Stimulated activated CD8-positive, alpha-beta memory T cell treated with anti-CD3 and anti-CD28 coated beads, Interleukin-7, amount 100 ng/mL, for 24 hours (primary cell): ENCODE data around the gene ADAM8.
"Not testable (repeated sequence)": the region's sequence is repeated elsewhere in the genome, so short reads cannot be mapped to it uniquely, and the experiment has no call there.

Experiments
- DNase-seq: peaks from one replicate; pipeline ENCODE4 v3.0.0-alpha.2; 2020; ENCODE audit warnings: low read depth

ADAM8 gene

DNA sequence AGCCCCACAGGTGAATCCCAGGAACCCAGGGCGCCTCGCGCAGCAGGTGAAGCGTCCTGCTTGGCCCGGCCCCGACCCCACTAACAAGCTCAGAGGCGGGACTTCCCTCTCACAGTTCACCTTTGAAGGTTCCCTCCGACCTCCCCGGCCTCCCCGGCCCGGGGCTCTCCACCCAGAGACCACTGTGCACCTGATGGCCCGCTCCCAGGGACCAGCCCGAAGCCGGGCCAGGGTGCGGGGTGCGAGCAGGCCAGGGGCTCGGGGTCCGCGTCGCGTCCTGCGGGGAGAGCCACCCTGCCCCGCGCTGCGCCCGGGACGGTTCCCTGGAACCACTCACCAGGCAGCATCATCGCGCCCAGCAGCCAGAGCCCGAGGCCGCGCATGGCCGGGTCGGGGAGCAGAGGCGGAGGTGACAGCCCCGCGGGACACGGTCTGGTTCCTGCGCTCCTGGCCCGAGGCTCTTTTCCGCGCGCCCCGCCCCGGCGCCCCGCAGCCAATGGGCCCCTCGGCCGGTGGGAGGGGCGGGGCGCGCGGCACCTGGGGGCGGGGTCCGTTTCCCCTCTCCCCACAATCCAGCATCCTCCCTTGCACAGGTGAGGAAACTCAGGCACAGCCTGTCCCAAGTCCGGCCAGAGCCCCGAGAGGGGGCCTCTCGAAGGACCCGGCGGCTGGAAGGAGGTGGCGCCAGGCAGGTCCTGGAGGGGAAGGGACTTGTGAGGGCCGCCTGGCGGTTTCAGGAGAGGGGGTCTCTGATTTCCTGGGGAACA is at the start of gene ADAM8:
Gene ADAM8 (minus strand): TSS at position 434 of the 767 bp plus-strand sequence. CDS start 51 bp downstream, at position 383.
- DNase-seq, result peak; percentile 48

DNA sequence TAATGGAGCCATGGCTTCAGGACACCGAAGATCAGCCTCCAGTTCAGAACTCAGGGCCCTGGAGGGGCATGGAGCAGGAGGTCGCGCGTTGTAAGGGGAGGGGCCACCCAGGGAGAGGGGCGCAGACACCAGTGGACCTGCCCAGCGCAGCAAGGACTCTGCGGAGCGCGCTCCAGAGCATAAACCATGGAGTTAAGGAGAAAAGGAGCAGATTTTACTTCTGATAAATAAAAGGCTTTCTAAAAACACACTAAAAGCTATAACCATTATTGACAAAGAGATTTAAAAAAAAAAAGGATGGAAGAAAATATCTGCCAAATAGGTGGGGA is 49.5 kb upstream of the ADAM8 start:
- no peak for DNase-seq

DNA sequence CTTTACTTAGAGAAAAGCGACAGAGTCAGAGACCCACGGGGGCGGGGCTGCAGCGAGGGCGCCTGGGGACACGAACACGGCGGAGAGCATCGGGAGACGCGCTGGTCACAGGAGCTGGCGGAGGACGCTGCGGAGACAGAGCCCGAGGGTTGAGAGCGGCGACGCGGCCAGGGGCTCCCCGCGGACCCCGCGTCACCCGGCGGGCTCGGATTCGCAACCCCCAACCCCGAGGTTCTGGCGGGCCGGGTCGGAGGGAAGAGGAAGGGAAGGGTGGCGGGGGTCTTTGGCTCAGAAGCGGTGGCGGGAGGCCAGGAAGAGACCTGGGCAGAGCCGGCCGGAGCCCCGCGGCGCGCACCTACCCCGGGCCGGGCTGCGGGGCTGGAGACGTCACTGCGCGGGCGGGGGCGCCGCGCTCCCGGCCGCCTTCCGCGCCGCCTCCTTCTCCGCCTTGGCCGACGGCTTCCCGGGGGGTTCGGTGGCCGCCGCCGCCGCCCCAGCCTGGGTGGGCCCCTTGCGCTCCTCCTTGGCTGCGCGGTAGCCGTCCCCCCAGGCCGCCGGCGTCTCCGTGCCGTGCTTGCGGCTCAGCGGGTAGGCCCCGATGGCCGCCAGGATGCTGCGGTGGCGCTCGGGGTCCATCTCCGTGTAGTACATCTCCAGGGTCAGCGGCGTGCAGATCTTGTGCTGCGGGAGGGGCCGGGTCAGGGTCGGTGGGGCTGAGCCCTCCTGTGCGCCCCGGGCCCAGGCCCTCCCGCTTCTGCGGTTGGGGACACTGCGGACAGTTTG is 49.0 kb upstream of the ADAM8 start:
- DNase-seq, result no peak

DNA sequence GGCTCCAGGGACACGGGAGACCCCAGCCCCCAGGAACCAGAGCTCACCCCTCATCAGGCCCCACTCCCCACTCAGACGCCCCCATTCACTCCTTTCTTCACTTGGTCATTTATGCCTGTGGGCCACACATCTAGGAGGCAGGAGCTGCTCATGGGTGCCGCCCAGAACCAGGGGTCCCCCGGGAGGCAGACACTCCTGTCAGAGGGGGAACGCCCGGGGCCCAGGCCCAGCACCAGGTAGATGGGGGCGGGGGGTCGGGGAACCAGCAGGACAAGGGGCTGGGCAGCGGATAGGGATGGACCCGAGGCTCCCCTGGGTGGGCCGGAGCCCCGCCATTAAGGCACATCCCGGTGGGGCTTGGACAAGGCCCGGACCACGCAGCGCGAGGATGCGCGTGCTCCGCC is 48.2 kb upstream of the ADAM8 start:
- DNase-seq, result no peak

DNA sequence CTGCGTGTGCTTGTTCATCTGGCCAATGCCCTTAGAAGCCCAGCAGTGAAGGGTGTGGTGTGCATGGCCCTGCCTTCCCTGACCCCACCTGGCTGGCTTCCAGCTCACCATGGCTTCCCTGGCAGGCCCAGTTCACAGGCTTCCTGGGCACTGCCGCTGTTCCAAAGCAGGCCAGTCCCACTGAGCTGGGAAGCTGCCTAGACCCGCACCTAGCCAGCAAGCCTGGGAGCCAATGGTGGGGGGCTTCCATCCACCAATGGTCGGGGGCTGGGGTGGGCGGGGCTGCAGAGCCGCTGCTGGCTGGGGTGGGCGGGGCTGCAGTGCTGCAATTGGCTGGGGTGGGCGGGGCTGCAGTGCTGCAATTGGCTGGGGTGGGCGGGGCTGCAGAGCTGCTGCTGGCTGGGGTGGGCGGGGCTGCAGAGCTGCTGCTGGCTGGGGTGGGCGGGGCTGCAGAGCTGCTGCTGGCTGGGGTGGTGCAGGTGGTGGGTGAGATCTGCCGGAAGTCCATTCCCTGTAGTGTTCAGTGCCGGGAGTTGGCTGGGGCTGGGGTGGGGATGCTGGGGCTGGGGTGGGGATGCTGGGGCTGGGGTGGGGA is 47.6 kb upstream of the ADAM8 start:
- DNase-seq, result no peak

DNA sequence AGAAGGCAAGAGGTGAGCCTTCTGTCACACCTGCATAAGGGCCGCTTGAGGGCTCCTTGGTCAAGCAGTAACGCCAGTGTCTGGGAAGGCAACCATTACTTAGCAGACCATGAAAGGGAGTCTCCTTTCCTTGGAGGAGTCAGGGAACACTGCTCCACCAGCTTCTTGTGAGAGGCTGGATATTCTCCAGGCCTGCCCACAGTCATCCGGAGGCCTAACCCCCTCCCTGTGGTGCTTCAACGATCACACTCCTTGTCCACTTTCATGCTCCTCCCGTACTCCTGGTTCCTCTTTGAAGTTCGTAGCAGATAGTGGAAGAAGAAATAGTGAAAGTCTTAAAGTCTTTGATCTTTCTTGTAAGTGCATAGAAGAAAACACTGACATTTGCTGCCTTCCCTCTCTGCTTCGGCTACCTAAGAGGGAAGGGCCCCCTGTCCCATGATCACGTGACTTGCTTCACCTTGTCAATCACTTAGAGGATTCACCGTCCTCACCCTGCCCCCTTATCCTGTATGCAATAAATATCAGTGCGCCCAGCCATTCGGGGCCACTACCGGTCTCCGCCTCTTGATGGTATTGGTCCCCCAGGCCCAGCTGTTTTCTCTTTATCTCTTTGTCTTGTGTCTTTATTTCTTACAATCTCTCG is 45.5 kb upstream of the ADAM8 start:
- DNase-seq, result not testable (repeated sequence)

DNA sequence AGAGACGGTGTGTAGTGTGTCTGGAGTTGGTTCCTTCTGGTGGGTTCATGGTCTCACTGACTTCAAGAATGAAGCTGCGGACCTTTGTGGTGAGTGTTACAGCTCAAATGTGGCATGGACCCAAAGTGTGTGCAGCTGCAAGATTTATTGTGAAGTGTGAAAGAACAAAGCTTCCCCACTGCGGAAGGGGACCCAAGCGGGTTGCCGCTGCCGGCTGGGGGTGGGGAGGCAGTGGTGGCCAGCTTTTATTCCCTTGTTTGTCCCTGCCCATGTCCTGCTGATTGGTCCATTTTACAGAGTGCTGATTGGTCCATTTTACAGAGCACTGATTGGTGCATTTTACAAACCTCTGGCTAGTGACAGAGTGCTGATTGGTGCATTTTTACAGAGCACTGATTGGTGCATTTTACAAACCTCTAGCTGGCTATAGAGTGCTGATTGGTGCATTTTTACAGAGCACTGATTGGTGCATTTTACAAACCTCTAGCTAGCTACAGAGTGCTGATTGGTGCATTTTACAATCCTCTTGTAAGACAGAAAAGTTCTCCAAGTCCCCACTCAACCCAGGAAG is 44.3 kb upstream of the ADAM8 start:
- DNase-seq, result not testable (repeated sequence)

DNA sequence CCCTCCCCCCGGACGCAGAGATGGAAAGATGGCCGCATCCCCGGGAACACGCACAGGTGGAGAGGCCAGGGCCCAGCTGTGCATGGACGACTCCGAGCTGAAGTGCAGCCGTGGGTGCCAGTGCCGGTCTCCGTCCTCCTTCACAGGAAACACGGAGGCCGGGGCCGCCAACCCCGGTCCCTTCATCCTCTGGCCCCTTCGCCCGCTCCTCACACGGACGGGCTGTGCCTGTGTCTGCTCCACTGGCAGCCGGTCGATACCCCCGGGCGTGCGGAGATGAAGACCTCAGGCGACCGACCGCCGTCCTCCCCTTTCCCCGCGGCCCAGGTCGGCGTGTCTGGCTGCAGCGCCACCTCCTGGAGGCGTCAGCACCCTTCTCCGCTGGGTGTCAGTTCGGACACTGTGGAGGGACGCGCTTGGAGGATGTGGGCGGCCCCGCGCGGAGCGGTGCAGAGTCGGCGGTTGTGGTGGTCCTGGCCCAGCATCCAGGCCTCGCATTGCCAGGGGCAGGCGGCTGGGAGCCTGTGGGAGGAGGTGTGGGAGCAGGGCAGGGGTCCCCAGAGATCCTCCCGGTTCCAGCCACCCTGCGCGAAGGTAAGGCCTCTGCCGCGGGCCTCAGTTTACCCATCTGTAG is 41.9 kb upstream of the ADAM8 start:
- DNase-seq, result no peak

DNA sequence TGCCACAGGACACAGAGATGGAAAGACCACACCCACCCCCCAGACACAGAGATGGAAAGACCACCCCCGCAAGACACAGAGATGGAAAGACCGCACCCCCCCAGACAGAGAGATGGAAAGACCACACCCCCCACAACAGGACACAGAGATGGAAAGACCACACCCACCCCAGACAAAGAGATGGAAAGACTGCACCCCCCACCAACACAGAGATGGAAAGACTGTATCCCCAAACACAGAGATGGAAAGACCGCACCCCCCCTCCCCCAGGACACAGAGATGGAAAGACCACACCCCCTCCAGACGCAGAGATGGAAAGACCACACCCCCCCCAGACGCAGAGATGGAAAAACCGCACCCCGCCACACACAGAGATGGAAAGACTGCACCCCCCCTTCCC is 40.1 kb upstream of the ADAM8 start:
- no peak for DNase-seq

DNA sequence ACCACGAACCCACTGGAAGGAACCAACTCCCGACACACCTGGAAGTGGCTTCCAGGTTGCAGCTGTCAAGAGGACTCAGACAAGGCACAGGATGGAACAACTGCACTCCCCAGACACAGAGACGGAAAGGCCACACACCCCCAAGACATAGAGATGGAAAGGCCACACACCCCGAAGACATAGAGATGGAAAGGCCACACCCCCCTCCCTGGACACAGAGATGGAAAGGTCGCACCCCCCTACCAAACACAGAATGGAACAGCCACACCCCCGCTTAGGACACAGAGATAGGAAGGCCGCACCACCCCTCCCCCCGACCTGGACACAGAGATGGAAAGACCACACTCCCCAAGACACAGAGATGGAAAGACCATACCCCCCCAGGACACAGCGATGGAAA is 39.6 kb upstream of the ADAM8 start:
- no peak for DNase-seq

DNA sequence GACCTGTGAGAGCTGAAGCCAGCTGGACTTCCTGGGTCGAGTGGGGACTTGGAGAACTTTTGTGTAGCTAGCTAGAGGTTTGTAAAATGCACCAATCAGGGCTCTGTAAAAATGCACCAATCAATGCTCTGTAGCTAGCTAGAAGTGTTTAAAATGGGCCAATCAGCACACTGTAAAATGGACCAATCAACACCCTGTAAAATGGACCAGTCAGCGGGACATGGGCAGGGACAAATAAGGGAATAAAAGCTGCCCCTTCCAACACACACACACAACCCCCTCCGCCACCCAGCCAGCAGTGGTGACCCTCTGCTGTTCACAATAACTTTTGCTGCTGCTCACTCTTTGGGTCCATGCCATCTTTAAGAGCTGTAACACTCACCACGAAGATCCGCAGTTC is 39.2 kb upstream of the ADAM8 start:
- no peak for DNase-seq

DNA sequence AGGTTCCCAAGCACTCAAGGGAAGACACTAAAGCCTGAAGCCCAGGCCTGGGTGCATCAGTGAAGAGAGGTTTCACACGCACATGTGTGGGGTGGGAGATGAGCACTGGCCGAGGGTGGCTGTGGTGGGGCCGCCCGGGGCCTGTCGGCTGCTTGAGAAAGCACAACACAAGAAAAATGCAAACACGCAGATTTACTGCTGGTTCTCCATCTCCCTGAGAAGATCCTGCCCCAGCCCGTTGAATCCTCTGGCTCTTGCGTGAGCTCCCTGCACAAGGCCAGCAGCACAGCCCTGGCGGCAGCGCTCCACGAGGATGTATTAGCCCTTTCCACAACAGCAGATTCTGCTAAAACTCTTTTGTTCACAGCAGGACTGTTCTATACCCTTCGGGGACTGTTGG is 38.2 kb upstream of the ADAM8 start:
- no peak for DNase-seq

DNA sequence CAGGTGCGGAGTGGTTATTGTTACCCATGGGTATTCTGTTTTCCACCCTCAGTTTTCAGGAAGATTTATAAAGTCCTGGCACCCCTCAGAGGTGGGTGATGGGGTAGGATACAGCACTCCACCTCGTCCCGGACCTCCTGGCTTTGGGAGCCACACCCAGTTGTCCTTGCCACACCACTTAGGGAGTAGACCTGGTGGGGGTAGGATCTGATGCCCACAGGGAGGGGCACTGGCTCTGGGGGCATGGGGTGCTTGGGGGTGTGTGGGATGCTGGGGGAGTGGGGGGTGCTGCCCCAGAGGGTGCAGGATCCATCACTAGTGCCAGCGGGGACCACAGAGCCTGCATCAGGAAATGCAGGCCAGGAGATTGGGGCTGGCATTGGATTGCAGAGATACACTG is 36.5 kb upstream of the ADAM8 start:
- no peak for DNase-seq

DNA sequence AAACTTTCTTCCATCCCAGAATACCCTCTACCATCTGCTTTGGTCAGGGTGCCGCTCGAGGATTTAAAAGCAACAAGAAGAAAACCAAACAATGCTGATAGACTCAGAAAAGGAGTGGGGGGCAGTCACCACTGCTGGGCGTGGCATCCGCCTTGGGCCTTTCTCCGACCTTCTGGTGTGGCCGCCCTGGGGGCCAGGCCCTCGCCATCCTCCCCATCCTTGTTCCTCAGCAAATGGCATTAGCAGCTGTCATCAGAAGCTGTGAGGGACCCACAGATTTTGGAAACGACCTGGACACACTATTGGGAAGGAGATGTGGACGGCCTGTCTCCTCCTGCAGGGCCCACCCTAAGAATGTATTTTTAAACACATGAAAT is 36.1 kb upstream of the ADAM8 start:
- no peak for DNase-seq

DNA sequence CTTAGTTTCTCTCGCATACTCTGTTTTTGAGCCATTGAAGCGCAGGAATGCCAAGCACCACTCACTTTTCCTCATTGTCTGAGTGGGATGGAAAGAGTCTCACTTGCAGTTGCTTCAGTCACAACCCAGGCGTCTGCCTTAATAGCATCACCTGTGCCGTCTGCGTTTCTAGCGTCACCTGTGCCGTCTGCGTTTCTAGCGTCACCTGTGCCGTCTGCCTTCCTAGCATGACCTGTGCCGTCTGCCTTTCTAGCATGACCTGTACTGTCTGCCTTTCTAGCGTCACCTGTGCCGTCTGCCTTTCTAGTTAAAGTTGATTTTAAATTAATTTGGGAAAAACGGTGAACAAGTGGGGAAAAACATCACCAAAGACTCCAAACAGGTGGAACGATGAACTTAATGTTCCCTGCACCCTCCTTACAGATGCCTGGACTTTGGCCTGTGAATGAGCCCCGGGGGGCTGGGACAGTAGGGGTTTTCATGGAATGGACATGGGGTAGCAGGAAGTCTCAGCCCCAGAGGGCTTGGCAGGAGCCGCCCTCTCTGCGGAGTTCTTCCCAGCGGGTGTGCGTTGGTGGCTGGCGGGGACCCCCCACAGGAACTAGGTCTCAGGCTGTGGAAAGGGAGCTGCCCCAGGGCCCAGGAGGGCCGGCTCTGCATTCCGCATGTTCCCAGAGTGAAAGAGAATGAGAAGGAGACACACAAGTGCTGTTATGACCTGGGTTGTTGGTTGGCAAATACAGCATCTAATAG is 35.5 kb upstream of the ADAM8 start:
- DNase-seq, result no peak

DNA sequence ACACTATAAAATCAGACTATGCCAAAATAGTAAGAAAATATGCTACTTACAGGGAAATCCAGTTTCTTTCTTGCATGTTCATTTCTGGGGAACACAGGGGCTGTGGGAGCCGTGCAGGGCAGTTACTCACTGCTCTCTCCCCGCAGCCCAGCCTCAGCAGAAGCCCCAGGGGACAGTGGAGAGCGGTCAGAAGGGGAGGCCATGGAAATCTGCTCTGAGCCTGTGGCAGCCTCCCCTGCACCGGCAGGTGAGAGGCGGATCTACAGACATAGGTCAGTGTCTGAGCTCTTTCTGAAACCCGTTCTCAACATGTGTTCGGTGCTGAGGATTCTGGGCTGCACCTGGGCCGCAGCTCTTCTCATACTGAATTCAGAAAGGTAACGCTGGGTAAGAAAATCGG is 34.9 kb upstream of the ADAM8 start:
- no peak for DNase-seq

DNA sequence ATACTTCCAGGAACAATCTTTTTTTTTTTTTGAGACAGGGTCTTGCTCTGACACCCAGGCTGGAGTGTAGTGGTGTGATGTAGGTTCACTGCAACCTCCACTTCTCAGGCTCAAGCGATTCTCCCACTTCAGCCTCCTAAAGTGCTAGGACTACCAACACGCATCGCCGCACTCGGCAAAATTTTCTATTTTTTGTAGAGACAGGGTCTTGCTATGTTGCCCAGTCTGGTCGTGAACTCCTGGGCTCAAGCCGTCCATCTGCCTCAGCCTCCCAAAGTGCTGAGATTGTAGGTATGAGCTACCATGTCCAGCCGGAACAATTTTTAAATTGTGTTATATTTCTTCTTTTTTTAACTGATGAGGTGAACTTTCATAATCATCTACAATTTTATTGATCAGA is 34.1 kb upstream of the ADAM8 start:
- DNase-seq, result no peak

DNA sequence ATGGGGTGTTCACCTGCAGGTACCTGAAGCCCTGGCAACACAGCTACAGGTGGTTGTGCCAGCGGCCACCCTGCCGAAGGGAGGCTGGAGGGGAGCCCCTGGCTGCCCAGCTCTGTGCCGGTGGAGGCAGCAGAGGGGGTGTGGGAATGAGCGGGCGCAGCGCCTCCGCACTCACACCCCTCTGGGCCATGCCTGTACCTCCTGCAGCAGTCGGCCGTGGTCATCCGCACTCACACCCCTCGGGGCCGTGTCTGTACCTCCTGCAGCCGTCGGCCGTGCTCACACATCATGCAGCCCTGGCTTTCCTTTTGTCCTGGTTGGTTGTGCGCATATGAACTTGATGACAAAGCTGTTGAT is 33.7 kb upstream of the ADAM8 start:
- no peak for DNase-seq

DNA sequence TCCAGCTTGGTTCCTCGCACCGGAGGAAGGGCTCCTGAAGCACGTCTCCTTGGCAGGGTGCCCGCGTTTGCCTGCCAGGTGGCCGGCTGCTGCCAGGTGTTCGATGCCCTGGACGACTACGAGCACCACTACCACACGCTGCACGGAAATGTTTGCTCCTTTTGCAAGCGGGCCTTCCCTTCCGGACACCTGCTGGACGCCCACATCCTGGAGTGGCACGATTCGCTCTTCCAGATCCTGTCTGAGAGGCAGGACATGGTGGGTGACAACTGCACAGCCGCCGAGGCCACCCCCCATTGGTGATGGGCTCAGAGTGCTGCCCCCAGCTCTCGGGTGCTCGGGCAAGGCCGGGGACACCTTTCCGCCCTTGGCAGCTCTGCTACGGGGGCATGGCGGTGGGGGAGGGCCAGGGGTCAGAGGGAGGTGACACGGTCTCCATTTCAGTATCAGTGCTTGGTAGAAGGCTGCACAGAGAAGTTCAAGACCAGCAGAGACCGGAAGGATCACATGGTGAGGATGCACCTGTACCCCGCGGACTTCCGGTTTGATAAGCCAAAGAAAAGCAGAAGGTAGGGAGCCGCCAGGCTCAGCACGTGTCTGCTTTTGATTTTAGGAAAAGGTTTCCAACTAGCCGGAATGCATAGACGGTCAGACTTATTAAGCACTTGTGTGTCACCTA is 33.2 kb upstream of the ADAM8 start:
- no peak for DNase-seq

DNA sequence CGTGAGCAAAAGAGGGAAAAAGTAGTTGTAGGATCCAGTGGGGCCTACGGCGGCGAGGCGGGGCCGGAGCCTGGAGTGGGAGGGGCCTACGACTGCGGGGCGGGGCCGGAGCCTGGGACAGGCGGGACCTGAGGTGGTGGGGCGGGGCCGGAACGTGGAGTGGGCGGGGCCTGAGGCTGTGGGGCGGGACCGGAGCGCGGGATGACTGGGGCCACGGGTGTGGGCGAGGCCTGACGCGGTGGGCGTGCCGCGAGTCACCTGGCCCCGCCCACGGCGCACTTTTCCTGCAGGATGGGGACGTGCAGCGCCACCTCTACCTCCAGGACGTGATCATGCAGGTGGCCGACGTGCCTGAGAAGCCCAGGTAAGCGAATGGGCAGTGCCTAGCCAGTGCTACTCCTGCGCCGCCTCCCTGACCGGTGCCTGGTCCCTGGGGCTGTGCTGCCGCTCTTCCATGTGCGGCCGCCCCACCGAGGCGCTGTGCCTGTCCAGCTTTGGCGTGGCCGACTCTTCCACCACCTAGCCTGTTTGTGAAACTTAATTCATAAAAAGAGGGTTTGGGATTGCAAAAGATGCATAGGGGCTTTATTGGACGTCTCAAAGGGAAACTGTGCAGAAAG is 32.5 kb upstream of the ADAM8 start:
- peak; percentile 82 for DNase-seq
